Measurements from ENCODE around the gene SPP1.
"Not testable (repeated sequence)": the region's sequence is repeated elsewhere in the genome, so short reads cannot be mapped to it uniquely, and the experiment has no call there.

Gene SPP1

GRCh38 chr4:87989765-87990164 lies 14.3 kb downstream of the SPP1 start:
- H3K27ac ChIP-seq = no peak overlapping the region
- DNase-seq (ENCODE audit: low spot score) = no peak
- POLR2A ChIA-PET (ENCODE audit: low non-redundant PET) = no interaction called here
- no peak for TF ChIP-seq CTCF (conservative IDR thresholded peaks at IDR 0.05; ENCODE audit: low read depth)
- CTCF ChIA-PET = no interaction called here

DNA sequence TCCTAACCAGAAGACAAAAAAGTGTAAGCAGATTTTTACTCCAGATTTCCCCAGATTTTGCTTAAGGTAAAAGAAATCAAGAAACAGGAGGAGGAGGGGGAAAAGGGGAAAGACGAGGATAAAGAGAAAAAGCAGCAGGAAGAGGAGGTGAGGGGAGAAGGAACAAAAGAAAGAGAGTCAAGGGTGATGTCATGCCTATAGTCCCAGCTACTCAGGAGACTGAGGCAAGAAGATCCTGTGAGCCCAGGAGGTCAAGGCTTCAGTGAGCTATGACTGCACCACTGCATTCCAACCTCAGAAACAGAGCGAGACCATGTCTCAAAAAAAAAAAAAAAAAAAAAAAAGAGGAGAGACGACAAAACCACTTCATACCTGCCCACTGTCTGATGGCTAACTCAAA lies 19.9 kb downstream of the SPP1 start:
- no peak for TF ChIP-seq CTCF (conservative IDR thresholded peaks at IDR 0.05; ENCODE audit: low read depth)
- H3K27ac ChIP-seq = no peak overlapping the region
- no peak for DNase-seq (ENCODE audit: low spot score)
- CTCF ChIA-PET = no interaction called here
- POLR2A ChIA-PET (ENCODE audit: low non-redundant PET) = no interaction called here

DNA sequence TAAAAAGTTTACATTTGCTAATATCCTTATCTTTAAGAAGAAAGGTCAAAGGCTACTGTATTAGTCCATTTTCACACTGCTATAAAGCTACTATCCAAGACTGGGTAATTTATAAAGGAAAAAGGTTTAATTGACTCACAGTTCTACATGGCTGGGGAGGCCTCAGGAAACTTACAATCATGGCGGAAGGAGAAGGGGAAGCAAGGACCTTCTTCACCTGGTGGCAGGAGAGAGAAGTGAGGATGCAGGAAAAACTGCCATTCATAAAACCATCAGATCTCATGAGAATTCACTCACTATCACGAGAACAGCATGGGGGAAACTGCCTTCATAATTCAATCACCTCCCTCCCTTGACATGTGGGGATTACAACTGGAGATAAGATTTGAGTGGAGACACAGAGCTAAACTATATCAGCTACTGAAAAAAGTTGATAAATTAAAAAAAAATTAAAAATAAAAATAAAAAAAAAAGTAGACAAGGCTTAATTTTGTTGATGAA lies 23.7 kb downstream of the SPP1 start:
- H3K27ac ChIP-seq; DNase-seq (ENCODE audit: low spot score); POLR2A ChIA-PET (ENCODE audit: low non-redundant PET); CTCF ChIA-PET: not testable (repeated sequence)

DNA sequence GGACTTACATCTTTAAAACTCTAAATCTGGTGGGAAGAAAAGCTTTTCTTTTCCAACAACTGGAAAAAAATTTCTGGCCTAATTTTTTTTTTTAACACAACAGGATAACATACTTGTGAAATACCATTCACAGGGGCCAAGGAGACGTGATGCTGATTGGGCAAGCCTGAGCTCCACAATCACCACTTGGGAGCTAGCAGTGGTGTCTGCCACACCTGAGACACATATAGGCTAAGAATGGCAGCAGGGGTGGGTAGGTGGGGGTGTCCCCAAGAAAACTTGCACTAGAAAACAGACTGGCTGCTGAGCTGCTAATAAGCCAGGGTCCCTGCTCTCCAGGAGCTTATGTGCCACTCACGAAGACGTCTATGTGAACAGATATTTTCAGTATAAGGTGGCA lies 26.4 kb downstream of the SPP1 start:
- H3K27ac ChIP-seq = no peak overlapping the region
- no peak for TF ChIP-seq CTCF (conservative IDR thresholded peaks at IDR 0.05; ENCODE audit: low read depth)
- DNase-seq (ENCODE audit: low spot score) = no peak
- ChIA-PET CTCF (no interaction called here), POLR2A (ENCODE audit: low non-redundant PET) (no interaction called here)

- no peak for TF ChIP-seq CTCF (conservative IDR thresholded peaks at IDR 0.05; ENCODE audit: low read depth)
- DNase-seq (ENCODE audit: low spot score) = no peak
- CTCF ChIA-PET = interaction anchor here (0.7 kb wide), 1 partner anchor 207 kb away, joined by 3 read pairs; no protein-coding TSS in a partner anchor
- no peak overlapping the region for H3K27ac ChIP-seq
- POLR2A ChIA-PET (ENCODE audit: low non-redundant PET) = no interaction called here
Observed at GRCh38 chr4:88002786-88003185, 27.3 kb downstream of the SPP1 start.

GRCh38 chr4:88003261-88003660 lies 27.7 kb downstream of the SPP1 start:
- no peak for DNase-seq (ENCODE audit: low spot score)
- no peak overlapping the region for H3K27ac ChIP-seq
- TF ChIP-seq CTCF (conservative IDR thresholded peaks at IDR 0.05; ENCODE audit: low read depth) = no peak
- POLR2A ChIA-PET (ENCODE audit: low non-redundant PET) = no interaction called here
- CTCF ChIA-PET = no interaction called here

GRCh38 chr4:88005076-88005475 lies 29.6 kb downstream of the SPP1 start:
- no peak overlapping the region for H3K27ac ChIP-seq
- no peak for TF ChIP-seq CTCF (conservative IDR thresholded peaks at IDR 0.05; ENCODE audit: low read depth)
- CTCF ChIA-PET = interaction anchor here (1.3 kb wide), 1 partner anchor 28 kb away, joined by 3 read pairs; no protein-coding TSS in a partner anchor
- DNase-seq (ENCODE audit: low spot score) = no peak
- POLR2A ChIA-PET (ENCODE audit: low non-redundant PET) = no interaction called here
